HG02798 (cell line): ENCODE results near the gene CSRP2.
A peak's percentile ranks its signal among the peaks of the same experiment; 100 is the strongest.

Experiments
- ATAC-seq: cut with Tn5 transposase; IDR thresholded peaks from one replicate; pipeline ENCODE4 v1.9.1; 2021; ENCODE audit warnings: mild to moderate bottlenecking; ENCODE audit not compliant: unreplicated experiment, poor library complexity

CSRP2 gene

DNA sequence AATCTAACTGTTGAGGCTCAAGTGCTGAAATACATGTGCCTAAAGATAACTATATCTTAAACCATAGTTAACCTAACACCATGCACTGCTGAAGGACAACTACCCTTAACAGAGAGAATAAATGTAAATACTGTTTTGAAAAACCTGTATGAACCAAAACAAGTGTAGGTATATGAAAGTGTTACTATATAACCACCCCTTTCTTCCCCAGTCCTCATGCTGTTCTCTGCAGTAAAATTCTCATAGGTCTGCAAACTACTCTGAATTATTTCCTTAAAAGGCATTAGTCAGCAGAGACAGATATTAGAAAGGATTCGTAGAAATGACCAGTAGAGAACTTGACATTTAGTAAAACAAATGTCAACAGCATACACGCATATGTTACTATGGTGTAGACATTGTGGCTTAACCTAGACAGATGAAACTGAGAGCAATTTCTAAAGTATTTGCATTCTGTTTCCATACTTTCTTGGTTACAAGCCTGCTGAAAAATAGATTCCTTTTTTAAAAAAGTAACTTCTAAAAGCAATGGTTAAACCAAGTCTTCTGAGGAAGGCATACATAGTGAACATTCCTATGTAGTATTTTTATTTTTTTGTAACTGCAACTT, 13.9 kb downstream of the CSRP2 start:
- peak; percentile 86 for ATAC-seq

DNA sequence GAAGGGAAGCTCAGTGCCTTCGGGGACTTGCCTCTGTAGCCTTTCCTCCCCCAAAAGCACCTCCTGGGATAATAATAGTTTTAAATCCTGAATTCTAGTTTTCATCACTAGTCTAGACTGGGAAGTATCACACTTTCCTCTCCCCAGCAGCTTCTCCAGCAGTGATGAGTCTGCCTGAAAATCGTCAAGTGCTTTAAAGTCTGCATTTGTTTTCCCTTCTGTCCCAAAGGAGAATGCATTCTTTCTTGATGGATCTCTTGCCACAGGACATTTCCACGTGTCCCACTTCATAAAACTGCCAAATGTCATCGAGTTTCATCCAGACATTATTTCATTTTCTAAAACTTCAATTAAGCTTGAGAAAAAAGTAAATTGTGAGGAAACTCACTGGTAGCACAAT, 15.0 kb downstream of the CSRP2 start:
- ATAC-seq: no peak

DNA sequence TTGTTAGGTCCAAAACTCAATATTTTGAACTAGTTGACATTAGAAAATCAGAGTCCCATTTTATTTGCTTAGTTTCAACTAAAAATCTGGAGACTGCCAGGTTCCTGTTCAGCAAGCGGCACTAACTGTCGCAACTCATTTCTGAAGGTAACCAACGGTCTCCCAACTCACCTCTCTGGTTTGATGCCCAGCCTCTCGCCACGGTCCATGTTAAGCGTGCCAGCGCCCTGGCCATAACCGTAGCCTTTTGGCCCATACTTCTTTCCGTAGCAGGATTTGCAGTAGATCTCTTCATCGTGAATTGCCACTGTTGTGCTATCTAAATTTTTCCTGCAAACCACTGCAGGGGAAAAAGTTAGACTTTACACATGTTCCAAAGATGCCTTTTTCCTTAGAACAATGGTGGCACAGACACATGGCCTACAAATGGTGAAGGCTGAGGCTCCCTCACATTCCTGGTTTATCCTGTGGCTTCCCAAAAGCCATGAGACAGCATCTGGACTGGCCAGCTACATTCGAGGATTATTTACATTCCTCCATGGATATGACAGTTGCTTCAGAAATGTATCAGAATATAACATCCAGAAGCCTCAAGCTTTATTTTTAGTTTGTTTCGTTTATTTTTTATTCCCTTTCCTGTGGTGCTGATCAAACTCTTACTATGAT, 15.7 kb downstream of the CSRP2 start:
- no peak for ATAC-seq

DNA sequence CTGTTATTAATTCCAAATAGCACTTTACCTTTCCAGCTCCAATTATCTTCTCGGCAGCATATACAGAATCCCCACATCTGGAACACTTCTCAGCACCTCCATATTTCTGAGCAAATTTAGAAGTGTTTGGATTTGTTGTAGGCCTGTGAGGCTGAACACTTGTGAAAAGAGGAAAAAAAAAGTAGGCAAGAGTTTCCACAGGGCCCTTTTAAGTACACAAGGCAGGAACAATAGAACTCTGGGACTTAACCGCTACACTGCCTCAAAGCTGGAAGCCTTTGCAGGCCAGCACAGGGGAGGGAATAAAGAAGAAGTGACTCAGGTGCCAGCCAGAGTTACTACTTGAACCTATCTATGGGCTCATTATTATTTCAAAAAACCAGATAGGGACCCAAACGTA, 18.6 kb downstream of the CSRP2 start:
- ATAC-seq: no peak

GRCh38 chr12:76859611-76860010, 19.2 kb downstream of the CSRP2 start:
- no peak for ATAC-seq

DNA sequence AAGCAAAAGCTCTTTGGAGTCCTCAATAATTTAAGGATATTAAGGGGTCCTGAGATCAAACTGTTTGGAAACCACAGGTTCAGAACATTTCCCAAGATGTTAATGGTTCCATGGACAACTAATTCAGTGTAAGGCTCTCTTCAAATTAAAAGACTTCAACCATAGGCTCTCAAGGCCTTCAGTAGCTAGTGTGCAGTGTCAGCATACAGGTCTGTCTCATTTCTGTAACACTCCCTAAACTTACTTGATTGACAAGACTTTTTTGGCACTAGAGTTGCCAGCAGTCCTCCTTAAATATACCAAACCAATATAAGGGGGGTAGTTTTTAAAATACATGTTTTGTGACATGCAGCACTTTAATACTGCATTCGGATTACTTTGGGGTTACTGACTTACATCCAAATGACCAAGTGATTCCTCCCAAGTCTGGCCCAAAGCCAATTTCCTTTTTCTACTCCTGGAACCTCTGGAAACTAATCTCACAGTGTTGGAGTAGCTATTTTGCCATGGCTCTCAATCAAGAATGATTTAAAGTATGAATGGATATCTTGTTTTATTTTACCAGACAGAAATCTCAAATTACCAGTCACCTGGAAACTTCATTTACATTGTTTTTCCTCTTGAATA, 22.7 kb downstream of the CSRP2 start:
- ATAC-seq: no peak

- ATAC-seq: no peak
Observed at GRCh38 chr12:76855271-76855670, 23.5 kb downstream of the CSRP2 start.

DNA sequence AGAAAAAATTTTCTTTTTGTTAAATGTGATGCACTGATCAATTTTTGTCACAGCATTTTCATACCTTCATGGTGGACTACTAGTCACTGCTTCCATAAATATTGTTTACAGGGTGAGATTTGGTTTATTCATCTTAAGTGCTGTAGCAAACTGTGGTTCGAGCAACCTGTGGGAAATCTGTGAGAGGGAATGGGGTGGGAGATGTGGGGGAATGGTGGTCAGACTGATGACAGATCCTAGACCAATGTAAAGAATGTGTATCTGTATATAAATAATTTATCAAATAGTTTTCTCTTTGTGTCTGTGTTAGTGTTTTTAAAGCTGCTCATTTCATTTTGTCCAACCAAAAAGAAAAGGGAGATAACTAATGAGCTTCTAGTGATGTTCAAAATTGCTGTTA, 26.7 kb downstream of the CSRP2 start:
- ATAC-seq: no peak

DNA sequence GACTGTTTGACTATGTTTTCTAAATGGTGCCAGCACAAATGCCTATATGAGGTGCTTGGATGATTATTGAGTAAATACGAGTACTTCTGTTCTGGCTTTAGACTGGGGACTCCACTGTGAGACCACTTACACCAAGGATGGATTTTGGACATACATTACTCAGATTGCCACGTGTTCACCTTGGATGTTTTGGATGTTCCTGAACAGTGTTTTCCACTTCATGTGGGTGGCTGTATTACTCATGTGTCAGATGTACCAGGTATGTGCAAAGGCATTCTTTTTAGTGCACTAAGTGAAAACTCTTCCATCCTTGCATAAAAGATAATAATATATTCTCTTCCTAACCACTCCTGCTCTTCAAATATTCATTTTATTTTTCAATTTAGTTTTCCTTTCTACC, 30.7 kb downstream of the CSRP2 start:
- no peak for ATAC-seq

DNA sequence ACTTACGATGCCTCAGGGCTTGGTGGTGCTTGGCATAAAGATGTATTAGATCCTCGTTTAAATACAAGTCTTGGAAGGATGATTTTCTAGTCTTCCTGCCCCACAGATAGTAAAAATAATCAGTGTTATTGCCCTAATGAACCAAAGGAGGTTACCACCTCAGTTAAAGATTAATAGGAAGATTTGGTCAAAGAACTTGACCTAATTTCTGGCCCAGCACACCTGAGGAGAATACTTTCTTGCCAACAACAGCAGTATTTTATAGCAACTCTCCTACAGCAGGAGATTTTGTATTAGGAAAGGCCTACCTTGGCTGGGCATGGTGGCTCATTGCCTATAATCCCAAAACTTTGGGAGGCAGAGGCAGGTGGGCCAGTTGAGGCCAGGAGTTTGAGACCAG, 31.6 kb downstream of the CSRP2 start:
- ATAC-seq: no peak

GRCh38 chr12:76836633-76837032, 42.2 kb downstream of the CSRP2 start:
- ATAC-seq: no peak

GRCh38 chr12:76830436-76830835, 48.4 kb downstream of the CSRP2 start:
- no peak for ATAC-seq

GRCh38 chr12:76820888-76821482, 57.8 kb downstream of the CSRP2 start:
- no peak for ATAC-seq

GRCh38 chr12:76813972-76814371, 64.8 kb downstream of the CSRP2 start:
- ATAC-seq: no peak

DNA sequence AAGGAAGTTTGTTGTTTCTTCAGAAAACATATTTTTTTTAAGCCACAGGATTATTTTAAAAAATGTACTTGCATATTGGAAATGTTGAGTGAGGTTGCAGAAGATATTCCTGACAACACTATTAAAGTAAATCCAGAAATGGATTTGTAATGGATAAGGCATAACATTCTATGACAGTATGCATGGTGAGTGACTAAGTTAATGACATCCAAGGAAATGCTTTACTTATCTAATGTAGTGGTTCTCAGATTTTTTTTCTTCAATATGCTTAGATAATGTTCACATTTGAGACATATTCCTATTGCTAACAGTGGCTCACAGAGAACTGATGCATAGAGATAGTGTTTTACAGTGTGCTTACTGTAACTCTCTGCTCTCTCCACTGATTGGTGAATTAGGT, 65.6 kb downstream of the CSRP2 start:
- ATAC-seq: no peak

GRCh38 chr12:76811976-76812375, 66.8 kb downstream of the CSRP2 start:
- ATAC-seq: no peak

GRCh38 chr12:76810671-76811419, 68.0 kb downstream of the CSRP2 start:
- ATAC-seq: no peak
